NCI-H1930 (cell line): ENCODE data around the gene ACR.
"Not testable (repeated sequence)": the region's sequence is repeated elsewhere in the genome, so short reads cannot be mapped to it uniquely, and the experiment has no call there.

Source experiments
- DNase-seq, 2 experiments: peaks; one replicate each; lab custom pipeline; 2025; lab: John Stamatoyannopoulos, UW

ACR gene

DNA sequence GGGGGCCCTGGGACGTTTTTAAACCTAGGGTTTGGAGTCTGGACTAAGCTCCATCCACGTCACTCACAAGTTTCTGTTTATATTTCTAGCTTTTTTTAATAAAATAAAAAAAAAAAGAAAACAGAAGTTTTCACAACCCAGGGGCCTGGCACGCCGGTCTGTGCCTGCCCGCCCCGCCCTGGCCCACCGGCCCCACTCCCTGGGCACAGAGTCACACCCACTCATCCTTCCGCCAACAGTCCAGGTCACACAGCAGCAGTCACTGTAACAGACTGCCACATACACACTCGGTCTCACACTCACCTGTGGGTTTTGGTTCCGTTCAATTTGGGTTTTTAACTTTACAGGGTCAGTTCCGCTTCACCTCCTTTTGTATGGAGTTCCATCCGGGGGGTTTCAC is 5.3 kb upstream of the ACR start:
- DNase-seq = no peak

- no peak for DNase-seq
Observed at GRCh38 chr22:50733521-50734342, 4.3 kb upstream of the ACR start.

- no peak for DNase-seq
Observed at GRCh38 chr22:50734343-50734771, 3.6 kb upstream of the ACR start.

- no peak for DNase-seq
Observed at GRCh38 chr22:50734986-50735738, 2.8 kb upstream of the ACR start.

DNA sequence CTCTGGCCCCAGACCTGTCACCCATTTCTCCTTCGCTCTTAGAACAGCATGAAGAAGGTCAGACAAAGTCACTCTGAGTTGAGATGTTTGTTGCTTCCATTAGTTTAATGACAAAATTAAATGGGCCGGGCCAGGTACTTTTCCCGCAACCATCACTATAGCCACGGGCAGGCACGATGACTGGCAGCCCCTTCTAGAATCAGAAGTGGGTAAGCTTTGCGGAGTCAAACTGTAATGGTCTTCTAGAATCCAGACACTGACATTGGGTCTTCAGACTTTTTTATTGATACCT is 2.3 kb upstream of the ACR start:
- DNase-seq = no peak

- no peak for DNase-seq
Observed at GRCh38 chr22:50738649-50739227, 734 bp downstream of the ACR start.

DNA sequence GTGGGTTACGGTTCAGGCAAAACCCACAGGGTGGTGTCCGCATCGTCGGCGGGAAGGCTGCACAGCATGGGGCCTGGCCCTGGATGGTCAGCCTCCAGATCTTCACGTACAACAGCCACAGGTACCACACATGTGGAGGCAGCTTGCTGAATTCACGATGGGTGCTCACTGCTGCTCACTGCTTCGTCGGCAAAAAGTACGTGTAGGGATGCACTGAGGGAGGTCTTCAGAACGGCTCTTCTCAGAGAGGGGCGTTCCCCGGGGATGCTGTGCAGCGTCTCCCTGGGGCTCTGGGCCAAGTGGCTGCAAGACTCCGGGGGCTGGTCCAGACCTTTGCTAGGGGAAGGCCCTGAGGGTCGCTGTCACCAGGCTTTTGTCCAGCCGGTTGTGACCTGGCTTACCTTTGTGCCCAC is 1.3 kb downstream of the ACR start:
- no peak for DNase-seq

DNA sequence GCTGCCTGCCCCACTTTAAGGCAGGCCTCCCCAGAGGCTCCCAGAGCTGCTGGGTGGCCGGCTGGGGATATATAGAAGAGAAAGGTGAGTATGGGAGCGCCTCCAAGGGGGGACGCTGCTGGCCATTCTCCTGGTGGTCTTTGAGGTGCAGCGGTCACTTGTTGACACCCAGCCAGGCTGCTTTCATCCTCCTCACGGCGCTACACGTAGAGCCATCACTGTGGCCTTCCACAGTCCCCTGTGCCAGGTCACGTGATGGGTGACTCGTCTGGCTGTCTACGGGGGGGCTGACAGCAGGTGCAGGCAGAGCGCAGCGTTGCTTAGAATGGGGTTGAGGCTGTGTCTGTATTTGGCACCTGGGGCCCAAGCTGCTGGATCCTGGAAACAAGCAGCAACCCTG is 1.9 kb downstream of the ACR start:
- DNase-seq = no peak

DNA sequence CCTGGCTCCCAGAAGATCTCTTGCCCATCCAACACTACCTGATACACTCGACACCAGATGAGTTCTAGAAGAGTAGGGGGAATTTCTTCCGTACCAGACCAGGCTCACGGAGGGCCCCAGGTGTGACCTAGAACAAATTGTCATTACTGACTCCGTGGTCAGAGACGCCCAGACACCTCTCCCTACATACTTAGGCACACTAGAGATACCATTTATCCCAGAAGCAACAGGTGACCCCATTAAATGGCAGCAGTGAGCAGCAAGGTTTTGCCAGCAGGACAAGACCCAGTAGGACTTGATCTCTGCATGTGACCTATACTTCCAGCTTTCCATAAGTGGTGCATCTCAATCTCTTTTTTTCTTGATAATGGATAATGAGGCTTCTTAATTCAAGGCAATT is 2.7 kb downstream of the ACR start:
- not testable (repeated sequence) for DNase-seq

- not testable (repeated sequence) for DNase-seq
Observed at GRCh38 chr22:50744424-50744823, 6.4 kb downstream of the ACR start.

GRCh38 chr22:50747521-50747920 is 9.5 kb downstream of the ACR start:
- DNase-seq = not testable (repeated sequence)

DNA sequence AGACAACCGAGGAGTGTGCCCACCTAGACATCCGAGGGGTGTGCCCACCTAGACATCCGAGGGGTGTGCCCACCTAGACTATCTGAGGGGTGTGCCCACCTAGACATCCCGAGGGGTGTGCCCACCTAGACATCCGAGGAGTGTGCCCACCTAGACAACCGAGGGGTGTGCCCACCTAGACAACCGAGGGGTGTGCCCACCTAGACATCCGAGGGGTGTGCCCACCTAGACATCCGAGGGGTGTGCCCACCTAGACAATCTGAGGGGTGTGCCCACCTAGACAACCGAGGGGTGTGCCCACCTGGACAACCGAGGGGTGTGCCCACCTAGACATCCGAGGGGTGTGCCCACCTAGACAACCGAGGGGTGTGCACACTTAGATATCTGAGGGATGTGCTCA is 10.6 kb downstream of the ACR start:
- not testable (repeated sequence) for DNase-seq

GRCh38 chr22:50749302-50750074 is 11.5 kb downstream of the ACR start:
- not testable (repeated sequence) for DNase-seq

DNA sequence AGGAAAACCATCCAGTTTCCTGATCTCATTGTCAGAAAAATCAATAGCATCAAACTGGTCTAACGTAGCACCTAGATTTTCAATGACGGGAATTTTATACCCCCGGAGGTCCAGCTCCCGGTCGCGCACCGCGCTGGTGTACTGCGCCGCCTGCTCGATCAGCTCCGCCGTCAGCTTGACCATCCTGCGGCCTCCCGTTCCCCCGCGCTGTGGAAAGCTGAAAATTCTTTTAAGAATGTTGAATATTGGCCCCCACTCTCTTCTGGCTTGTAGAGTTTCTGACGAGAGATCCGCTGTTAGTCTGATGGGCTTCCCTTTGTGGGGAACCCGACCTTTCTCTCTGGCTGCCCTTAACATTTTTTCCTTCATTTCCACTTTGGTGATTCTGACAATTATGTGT is 17.2 kb downstream of the ACR start:
- not testable (repeated sequence) for DNase-seq

GRCh38 chr22:50756406-50756805 is 18.4 kb downstream of the ACR start:
- DNase-seq = not testable (repeated sequence)

DNA sequence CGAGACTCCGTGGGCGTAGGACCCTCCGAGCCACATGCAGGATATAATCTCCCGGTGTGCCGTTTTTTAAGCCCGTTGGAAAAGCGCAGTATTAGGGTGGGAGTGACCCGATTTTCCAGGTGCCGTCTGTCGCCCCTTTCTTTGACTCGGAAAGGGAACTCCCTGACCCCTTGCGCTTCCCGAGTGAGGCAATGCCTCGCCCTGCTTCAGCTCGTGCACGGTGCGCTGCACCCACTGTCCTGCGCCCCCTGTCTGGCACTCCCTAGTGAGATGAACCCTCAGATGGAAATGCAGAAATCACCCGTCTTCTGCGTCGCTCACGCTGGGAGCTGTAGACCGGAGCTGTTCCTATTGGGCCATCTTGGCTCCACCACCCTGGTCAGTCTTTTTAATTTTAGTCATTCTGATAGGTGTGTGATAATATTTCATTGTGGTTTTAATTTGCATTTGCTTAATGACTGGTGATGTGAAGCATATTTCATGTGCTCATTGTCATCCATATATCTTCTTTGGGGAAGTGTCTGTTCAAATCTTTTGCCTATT is 19.0 kb downstream of the ACR start:
- not testable (repeated sequence) for DNase-seq

- DNase-seq = peak in 1 of 2 experiments; percentile 31
Observed at GRCh38 chr22:50759597-50760341, 21.8 kb downstream of the ACR start.

DNA sequence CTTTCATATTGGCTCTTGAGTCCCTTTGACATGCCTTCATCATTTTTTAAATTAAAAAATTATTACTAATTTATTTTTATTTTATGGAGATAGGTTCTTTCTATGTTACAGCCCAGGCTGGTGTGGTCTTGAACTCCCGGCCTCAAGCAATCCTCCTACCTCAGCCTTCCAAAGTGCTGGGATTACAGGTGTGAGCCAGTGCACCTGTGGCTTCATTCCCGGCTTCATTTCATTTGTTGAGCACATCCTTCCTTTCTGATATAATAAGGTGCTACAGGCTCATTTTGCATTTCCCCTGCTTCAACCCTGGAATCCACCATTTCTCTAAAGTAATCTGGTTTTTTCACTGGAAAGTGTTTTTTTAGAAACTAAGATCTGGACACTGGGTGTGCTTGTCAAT is 23.8 kb downstream of the ACR start:
- not testable (repeated sequence) for DNase-seq

GRCh38 chr22:50764288-50764687 is 26.3 kb downstream of the ACR start:
- not testable (repeated sequence) for DNase-seq

GRCh38 chr22:50775132-50775531 is 37.1 kb downstream of the ACR start:
- DNase-seq = peak; percentile 68 to 83

DNA sequence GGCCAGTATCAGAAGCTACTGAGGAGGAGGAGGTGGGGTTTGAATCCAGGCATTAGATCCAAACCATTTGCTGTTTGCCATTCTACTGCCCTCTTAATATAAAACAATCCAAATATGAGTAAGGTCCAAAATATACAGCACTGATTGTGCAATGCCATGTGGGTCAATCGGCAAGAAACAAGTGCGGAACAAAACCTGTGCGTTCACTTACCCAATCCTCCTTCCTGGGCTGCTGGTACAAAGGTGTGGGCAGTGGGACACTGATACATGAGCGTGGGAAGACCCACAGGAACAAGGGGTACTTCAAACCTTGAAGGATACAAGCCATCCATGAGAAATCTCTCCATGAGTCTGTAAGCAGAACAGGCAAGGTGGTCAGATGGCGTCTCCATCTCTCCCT is 39.6 kb downstream of the ACR start:
- DNase-seq = not testable (repeated sequence)
